ENCODE results near the gene PARP8.

The PARP8 gene

GRCh38 chr5:50646591-50646990 lies 19.8 kb upstream of the PARP8 start:
- no peak overlapping the region for H3K9ac ChIP-seq (ENCODE audit: low read depth, low read length)
- no peak overlapping the region for H2AFZ ChIP-seq (ENCODE audit: low read depth, low read length)
- no peak overlapping the region for H3K27ac ChIP-seq (ENCODE audit: low read length)
- peaks cover 5% of the 10 kb centered on the region for H3K4me1 ChIP-seq (ENCODE audit: insufficient read depth, low read length)
- H4K20me1 ChIP-seq (ENCODE audit: insufficient read depth, low read length) = no peaks in the 10 kb centered on the region
- no peak overlapping the region for H3K4me3 ChIP-seq (ENCODE audit: low read depth in 1 of 2, low read length in 2 of 2)
- no peaks in the 10 kb centered on the region for H3K27me3 ChIP-seq (ENCODE audit: insufficient read depth, low read length, poor library complexity)
- H3K79me2 ChIP-seq (ENCODE audit: insufficient read depth, low read length) = no peaks in the 10 kb centered on the region
- TF ChIP-seq CTCF (IDR thresholded peaks at IDR 0.05; ENCODE audit: borderline replicate concordance, extremely low read depth, low read length, poor library complexity, severe bottlenecking) = no peak
- TF ChIP-seq EZH2 (IDR thresholded peaks at IDR 0.05; ENCODE audit: borderline replicate concordance, low read depth, low read length, severe bottlenecking) = no peak
- DNase-seq (no peak), ATAC-seq (ENCODE audit: insufficient read depth, low read depth) (no peak)
- H3K36me3 ChIP-seq (ENCODE audit: insufficient read depth, low read length) = no peaks in the 10 kb centered on the region
- H3K9me3 ChIP-seq (ENCODE audit: insufficient read depth, low read length, severe bottlenecking) = no peaks in the 10 kb centered on the region
- H3K4me2 ChIP-seq (ENCODE audit: insufficient read depth, low read length) = no peak overlapping the region

- DNase-seq (no peak), ATAC-seq (ENCODE audit: insufficient read depth, low read depth) (no peak)
- Histone ChIP-seq H3K4me1 (ENCODE audit: insufficient read depth, low read length) (peaks cover 5% of the 10 kb centered on the region), H3K79me2 (ENCODE audit: insufficient read depth, low read length) (no peaks in the 10 kb centered on the region), H3K27me3 (ENCODE audit: insufficient read depth, low read length, poor library complexity) (no peaks in the 10 kb centered on the region), H3K4me3 (ENCODE audit: low read depth in 1 of 2, low read length in 2 of 2) (no peak overlapping the region), H3K9me3 (ENCODE audit: insufficient read depth, low read length, severe bottlenecking) (no peaks in the 10 kb centered on the region), H2AFZ (ENCODE audit: low read depth, low read length) (0 out of 2 replicates have a peak overlapping the region, but pooled peaks have one; percentile 45), H3K9ac (ENCODE audit: low read depth, low read length) (no peak overlapping the region), H4K20me1 (ENCODE audit: insufficient read depth, low read length) (no peaks in the 10 kb centered on the region), H3K4me2 (ENCODE audit: insufficient read depth, low read length) (no peak overlapping the region), H3K27ac (ENCODE audit: low read length) (no peak overlapping the region; the same call in 1 of the 2 replicates), H3K36me3 (ENCODE audit: insufficient read depth, low read length) (no peaks in the 10 kb centered on the region)
- TF ChIP-seq EZH2 (IDR thresholded peaks at IDR 0.05; ENCODE audit: borderline replicate concordance, low read depth, low read length, severe bottlenecking) (no peak), CTCF (IDR thresholded peaks at IDR 0.05; ENCODE audit: borderline replicate concordance, extremely low read depth, low read length, poor library complexity, severe bottlenecking) (no peak)
Observed at GRCh38 chr5:50647726-50648125, 18.7 kb upstream of the PARP8 start.

- Histone ChIP-seq H2AFZ (ENCODE audit: low read depth, low read length) (no peak overlapping the region), H4K20me1 (ENCODE audit: insufficient read depth, low read length) (no peaks in the 10 kb centered on the region), H3K27me3 (ENCODE audit: insufficient read depth, low read length, poor library complexity) (no peaks in the 10 kb centered on the region), H3K4me3 (ENCODE audit: low read depth in 1 of 2, low read length in 2 of 2) (no peak overlapping the region), H3K36me3 (ENCODE audit: insufficient read depth, low read length) (no peaks in the 10 kb centered on the region), H3K79me2 (ENCODE audit: insufficient read depth, low read length) (no peaks in the 10 kb centered on the region), H3K9ac (ENCODE audit: low read depth, low read length) (no peak overlapping the region), H3K4me2 (ENCODE audit: insufficient read depth, low read length) (no peak overlapping the region), H3K27ac (ENCODE audit: low read length) (no peak overlapping the region), H3K4me1 (ENCODE audit: insufficient read depth, low read length) (peaks cover 3% of the 10 kb centered on the region; the same call in 1 of the 2 replicates), H3K9me3 (ENCODE audit: insufficient read depth, low read length, severe bottlenecking) (no peaks in the 10 kb centered on the region)
- ATAC-seq (ENCODE audit: insufficient read depth, low read depth) = 0 out of 3 replicates have a peak, but pooled peaks have one; percentile 45
- no peak for DNase-seq
- TF ChIP-seq EZH2 (IDR thresholded peaks at IDR 0.05; ENCODE audit: borderline replicate concordance, low read depth, low read length, severe bottlenecking) (no peak), CTCF (IDR thresholded peaks at IDR 0.05; ENCODE audit: borderline replicate concordance, extremely low read depth, low read length, poor library complexity, severe bottlenecking) (no peak)
Observed at GRCh38 chr5:50653946-50654345, 12.5 kb upstream of the PARP8 start.

All from DND-41 (cell line).